Neural progenitor cell (in vitro differentiated cells): Measurements from ENCODE around the gene WFS1.

Experiments
- EZH2 ChIP-seq: fragments of 200-600 bp; sonication (generic); IDR thresholded peaks from 2 replicates; pipeline ENCODE4 v1.6.1; 2017; ENCODE audit warnings: antibody characterized with exemption, mild to moderate bottlenecking, moderate library complexity
- TF ChIP-seq, protein P1 (sequence below): fragments of 200-600 bp; sonication (generic); IDR thresholded peaks from 2 replicates; pipeline ENCODE4 v1.5.1; 2017; ENCODE audit warnings: antibody characterized with exemption, mild to moderate bottlenecking

DNA sequence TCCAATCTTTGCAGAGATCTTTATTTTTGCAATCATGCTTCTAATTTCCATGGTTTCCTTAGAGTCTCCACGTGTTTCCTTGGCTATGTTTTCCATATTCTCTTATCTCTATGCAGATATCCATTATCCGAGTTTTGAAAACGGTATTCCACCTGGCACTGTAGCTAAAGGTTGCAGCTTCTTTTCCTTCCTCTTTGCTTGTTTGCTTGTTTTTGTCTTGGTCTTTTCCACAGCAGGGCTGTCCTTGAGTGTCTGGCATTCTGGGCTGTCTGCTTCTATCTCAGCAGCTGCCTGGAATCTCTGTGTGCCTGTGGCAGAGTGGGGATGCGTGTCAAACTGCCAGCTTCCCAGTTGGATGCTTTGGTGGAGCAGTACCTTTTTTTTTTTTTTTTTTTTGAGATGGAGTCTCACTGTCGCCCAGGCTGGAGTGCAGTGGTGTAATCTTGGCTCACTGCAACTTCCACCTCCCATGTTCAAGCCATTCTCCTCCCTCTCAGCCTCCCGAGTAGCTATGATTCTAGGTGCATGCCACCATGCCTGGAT lies 46.9 kb downstream of the WFS1 start:
- TF ChIP-seq, protein P1, sequence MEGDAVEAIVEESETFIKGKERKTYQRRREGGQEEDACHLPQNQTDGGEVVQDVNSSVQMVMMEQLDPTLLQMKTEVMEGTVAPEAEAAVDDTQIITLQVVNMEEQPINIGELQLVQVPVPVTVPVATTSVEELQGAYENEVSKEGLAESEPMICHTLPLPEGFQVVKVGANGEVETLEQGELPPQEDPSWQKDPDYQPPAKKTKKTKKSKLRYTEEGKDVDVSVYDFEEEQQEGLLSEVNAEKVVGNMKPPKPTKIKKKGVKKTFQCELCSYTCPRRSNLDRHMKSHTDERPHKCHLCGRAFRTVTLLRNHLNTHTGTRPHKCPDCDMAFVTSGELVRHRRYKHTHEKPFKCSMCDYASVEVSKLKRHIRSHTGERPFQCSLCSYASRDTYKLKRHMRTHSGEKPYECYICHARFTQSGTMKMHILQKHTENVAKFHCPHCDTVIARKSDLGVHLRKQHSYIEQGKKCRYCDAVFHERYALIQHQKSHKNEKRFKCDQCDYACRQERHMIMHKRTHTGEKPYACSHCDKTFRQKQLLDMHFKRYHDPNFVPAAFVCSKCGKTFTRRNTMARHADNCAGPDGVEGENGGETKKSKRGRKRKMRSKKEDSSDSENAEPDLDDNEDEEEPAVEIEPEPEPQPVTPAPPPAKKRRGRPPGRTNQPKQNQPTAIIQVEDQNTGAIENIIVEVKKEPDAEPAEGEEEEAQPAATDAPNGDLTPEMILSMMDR = no peak
- TF ChIP-seq EZH2 = no peak
